SH-SY5Y (cell line): ENCODE results near the gene UQCRHL.

Experiments
- GATA2 ChIP-seq: IDR thresholded peaks from 2 replicates; pipeline ENCODE4 v1.6.1; 2011; ENCODE audit warnings: mild to moderate bottlenecking, low read depth, low read length
- GATA3 ChIP-seq: IDR thresholded peaks from 2 replicates; pipeline ENCODE4 v1.6.1; 2011; ENCODE audit warnings: low read depth, mild to moderate bottlenecking, low read length, moderate library complexity

- TF ChIP-seq GATA2 (no peak), GATA3 (no peak)
Observed at GRCh38 chr1:15762546-15762945, 44.9 kb downstream of the UQCRHL start.
